RPMI8226 (cell line): Measurements from ENCODE around the gene CACNA2D1.
A peak's percentile ranks its signal among the peaks of the same experiment; 100 is the strongest.
"Not testable (repeated sequence)": the region's sequence is repeated elsewhere in the genome, so short reads cannot be mapped to it uniquely, and the experiment has no call there.

Experiments used
- DNase-seq: peaks from one replicate; pipeline ENCODE4 v3.0.0-alpha.2; 2015

Gene CACNA2D1

DNA sequence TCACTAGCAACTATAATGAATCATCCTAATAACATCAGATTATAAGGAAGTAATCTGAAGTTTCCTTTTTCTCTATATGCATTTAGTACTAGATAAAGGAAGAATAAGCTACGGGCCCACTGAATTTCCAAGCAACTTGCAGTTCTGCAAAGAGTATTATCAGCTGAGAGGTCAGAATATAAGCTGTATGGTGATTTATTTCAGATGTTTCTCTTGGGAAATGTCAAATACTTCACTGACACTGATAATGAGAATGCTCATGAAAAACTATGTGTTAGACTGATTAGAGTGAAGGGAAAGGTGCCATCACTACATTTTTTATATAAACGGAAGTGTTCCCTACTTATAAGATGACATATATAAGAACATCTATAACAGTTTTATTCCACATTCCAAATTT is 422.5 kb downstream of the CACNA2D1 start:
- no peak for DNase-seq

DNA sequence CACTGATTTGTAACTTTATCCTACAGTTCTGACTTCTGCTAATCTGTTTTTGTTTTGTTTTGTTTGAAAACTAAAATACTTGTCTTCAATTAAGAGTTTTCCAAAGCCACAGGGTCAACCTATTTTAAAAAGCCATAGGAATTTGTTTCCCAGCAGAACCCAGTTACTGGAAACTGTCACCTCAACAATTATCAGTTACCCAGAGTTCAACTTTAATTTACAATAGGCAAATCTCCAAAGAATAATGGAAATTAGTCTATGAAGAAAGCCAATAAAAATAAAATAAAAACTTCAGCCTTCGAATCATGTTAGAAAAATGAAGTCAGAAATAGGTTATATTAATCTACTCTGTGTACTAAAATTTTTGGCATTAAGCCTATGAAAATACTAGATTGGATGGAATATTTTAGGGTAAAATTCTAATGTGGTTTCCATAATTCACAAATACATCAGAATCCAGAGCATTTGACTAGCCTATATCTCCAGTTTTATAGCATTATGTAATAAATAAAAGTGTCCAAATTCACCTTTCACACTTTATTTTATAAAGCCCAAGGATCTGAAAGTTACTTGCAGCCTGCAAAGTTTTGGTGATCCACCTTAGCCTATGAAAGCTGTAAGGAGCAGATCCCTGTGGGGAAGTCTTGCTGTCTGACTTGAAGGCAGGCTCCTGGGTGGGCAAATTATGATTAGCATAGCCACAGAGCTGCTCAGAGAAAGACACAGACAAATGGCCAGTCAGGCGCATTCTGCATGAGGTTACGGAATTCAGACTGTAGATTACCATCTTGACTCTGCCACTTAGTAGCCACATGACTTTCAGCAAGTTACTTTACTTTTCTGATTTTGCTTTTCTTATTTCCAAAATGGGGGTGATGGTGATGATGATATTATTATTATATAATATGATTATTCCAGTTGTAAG is 423.8 kb downstream of the CACNA2D1 start:
- DNase-seq = no peak

DNA sequence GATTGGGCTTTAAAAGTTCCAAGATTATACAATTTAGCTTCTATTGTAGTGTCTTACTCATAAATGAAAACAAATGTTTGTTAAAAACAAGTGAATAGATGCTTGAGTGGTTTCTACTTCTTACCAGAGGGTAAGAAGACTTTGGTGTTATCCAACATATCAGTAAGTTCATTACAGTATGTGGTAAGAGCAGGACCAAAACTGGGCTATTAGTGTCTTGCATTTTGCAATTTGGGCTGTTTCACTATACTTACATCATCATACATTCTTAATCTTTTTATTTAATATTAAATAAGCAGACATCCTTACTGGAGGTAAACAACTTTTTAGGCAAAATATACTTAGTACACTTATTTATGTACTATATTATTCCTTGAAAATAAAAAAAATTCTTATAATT is 425.4 kb downstream of the CACNA2D1 start:
- no peak for DNase-seq

DNA sequence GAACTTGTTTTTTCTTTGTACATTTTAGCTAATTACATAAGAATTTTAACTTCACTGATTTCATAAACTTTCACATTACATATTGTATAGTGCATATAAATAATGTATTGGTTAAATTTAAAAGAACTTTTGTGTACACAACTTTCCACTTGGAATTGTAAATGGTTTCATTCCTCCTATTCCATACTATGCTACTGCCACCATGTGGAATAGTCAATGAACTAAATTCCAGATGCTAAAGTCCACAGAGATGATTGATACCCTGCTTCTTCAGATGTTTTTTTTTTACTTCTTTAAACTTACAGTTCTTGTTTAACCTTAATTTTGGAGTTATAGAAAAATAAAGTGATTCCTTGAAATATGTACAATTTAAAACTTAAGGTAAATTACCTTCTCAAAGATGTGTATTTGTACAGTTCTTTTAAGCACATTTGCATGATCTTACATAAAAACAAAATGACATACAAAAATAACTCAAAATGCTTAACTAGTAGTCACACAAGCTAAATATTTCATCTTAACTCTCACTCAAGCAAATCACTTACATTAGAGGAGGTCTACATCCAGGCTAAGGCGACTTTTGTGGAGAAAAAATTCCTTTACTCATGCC is 426.1 kb downstream of the CACNA2D1 start:
- DNase-seq = peak; percentile 27

DNA sequence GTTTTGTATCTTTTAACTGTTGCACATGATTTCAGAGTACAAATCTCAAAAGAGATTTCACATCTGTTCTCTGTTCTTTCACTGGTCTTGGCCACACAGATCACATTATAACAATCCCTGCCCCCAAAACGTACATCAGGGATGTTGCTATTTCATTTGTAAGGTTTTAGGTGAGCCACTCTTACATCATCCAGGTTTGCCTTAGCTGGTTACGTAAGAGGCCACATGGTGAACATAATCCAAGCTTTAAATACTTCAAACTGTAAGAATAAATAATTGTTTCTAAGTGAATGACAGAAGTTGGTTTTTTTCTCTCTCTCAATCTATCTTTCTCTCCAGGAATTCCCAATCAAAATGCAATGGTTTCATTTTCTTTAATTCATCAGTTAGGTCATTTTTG is 427.8 kb downstream of the CACNA2D1 start:
- DNase-seq = no peak

DNA sequence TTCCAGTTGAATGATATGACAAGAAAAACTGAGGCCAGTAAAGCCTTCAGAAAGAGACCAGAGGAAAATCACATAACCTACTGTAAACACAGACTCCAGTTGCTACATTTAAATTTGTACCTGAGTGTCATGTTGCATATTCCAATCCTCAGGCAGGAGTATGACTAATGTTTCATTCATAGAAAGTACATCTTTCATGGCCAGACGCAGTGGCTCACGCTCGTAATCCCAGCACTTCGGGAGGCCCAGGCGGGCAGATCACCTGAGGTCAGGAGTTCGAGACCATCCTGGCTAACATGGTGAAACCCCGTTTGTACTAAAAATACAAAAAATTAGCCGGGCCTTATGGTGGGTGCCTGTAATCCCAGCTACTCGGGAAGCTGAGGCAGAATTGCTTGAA is 429.0 kb downstream of the CACNA2D1 start:
- DNase-seq = not testable (repeated sequence)

DNA sequence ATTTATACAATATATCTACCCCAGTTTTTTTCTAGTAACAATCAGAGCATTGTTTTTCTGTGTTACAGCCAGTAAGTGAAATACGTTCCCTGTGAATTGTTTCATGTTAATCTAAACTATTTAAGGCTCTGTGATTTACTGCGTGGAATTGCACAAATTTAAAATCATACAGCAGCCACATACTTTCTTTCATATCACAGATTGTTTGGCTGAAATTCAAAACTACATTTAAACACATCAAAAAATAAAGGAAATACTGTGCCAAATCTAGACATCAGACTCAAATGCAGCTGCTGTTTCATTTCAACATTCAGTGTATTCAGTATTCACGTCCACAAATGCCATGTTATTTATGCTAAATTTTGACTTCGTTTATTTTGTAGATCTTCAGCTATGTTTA is 431.1 kb downstream of the CACNA2D1 start:
- DNase-seq = no peak

DNA sequence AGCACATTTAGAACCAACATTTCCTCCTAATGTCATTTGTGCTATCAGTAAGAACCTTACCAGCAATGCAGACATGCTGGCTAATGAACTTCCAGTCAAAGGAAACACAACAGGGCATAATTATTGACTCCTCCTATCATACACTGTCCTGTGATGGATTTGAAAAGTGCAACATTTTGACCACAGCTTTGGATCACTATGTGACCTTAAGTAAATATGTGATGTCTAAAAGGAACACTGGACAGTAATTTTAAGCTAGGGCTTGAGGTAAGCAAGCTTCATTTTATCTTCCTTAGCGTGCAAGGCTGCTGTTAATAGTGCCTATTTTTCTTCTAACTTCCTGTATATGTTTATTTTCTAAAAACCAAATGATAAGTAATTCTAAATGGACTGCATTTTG is 433.2 kb downstream of the CACNA2D1 start:
- no peak for DNase-seq

DNA sequence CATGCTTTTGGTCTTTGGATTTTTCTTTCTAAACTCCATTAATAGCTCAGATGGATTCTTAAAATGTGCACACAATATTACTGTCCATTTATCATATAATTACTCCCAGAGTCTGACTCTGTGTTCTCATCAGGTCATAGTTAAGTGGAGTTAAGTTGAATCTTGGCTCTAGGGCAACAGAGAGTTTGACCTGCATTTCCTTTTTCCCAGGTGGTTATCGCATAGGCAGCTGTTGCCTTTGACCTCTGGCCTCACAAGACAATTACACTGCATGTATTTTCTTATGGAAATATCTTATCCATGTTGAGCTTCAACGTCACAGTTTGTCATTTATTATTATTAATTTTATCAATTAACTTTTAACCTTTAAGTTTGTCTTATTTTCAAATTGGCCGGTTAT is 436.3 kb downstream of the CACNA2D1 start:
- no peak for DNase-seq

DNA sequence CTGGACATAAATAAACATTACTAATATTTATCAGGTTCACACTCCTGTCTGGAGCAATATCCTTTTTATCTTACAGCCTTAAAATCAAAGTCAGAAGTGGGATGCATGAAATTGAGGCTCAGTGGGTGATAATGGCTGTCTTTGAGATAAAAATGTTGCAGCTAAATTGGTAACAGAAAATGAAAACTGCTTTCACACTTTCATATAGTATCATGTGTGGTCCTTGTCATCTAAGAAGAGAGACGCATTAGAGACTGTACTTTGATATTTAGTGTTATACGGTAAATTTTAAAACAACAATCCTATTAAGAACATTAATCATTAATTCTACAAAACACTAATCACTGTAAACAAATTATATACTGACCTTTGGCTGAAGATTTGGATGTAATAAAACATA is 438.5 kb downstream of the CACNA2D1 start:
- DNase-seq = no peak

DNA sequence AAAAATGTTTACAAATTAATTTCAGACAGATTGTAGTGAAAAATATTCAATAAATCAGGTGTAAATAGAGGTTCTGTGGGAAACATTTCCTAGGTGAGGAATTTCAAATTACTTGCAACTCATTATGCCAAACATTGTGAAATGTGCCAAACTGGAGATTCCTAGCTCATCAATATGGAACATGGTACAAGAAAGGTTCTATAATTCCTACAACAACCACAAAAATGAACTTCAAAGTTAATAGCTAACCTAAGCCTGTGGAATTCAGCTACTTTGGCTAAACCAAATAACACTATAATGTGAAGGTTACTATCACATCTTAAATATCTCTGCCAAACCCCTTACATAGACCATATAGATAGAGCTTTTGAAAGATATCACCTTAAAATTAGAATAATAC is 450.4 kb downstream of the CACNA2D1 start:
- no peak for DNase-seq

DNA sequence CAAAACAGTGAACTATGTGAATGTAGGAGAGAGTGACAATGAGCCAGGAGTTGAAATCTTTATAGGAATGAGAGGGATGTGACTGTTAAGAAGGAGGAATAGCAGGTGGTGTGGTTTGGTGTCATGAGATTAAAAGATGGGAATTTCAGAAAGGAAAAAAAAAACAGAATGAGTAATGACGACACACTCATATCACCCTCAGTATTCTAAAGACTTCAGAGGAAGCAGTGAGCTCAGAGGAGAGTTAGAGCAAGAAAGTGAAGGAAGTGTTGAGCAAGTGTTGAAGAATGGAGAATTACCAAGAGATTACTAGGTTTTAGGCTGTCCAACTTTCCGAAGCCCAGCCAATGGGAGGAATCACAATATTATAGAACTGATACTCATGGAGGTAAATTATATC is 453.2 kb downstream of the CACNA2D1 start:
- DNase-seq = no peak

DNA sequence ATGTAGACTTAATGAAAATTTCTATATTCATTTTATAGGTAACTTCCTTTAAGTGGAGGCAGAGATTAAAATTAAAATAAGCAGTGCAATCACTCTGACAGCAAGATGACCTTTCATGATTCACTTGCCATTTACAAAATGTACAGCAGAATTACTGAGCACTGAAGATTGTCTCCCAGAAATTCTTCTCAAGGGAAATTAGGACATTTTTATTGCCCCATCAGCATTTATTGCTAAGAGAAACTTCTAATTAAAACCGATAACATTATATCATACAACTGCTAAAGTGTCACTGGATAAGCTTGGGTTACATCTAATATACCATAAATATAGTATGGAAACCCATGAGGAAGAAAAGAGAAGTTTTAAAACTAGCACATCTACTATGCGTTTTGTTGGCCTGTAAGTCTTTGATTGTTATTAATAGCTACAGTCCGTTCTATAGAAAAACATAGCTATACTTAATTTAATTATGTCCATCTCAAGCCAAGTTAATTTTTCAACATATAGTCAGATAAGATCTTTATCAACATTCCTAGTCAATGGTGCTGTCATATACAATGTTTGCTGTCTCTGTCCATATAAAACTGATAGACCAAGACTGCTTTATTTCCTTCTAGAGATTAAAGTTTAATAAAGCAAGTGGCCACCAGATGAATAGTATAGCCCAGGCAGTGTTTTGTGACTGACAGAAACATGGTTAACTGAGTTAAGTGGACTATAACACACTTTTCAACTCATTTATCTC is 456.7 kb downstream of the CACNA2D1 start:
- DNase-seq = no peak

DNA sequence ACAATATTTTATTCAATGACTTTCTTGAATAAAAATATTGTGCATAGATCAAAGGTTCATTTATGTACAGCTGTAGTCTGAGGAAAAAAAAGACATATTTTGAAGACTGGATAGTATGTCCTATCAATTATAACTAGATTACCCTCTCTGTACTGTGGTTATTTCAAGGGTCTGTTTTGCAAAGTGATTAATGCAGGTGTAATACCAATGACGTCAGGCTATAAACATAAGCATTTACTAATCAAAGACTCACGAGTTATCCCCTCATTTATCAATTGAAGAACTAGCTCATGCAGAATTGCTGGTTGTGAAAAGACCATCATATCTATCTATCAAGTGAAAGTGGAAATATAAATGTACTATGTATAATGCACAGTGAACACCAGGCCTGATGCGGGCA is 460.2 kb downstream of the CACNA2D1 start:
- DNase-seq = no peak

DNA sequence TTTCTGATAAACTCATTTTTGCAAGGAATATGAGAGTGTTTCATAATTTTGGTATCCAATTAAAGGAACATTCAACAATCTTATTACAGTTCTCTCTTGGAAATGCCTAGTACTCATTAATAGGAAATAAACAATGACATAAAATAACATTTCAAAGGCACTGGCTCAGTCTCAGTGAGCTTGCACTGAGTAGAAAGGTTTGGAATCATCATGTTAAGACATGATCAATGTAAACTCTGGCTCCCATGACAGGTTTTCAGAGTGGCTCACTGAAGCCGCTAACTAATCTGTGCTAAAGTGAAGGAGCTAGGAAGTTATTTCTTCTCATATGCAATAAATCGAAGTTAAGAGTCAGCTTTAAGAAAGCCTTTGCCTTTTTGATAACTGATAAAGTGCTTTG is 470.5 kb downstream of the CACNA2D1 start:
- no peak for DNase-seq

DNA sequence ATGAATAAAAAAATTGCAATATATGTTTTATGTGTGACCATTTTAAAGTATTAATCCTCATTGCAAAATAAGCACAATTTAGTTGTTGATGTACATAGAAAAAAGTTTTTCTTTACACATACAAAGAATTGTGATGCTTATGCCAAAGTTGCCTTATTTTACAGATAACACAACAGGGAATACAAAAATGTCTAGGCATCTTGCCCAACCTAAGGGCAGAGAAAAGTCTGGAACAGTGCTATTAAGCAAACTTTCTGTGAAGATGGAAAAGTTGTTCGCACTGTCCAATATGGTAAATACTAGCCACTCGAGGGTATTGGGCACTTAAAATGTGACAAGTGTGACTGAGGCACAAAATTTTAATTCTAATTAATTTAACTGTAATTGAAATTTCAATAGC is 483.6 kb downstream of the CACNA2D1 start:
- no peak for DNase-seq

DNA sequence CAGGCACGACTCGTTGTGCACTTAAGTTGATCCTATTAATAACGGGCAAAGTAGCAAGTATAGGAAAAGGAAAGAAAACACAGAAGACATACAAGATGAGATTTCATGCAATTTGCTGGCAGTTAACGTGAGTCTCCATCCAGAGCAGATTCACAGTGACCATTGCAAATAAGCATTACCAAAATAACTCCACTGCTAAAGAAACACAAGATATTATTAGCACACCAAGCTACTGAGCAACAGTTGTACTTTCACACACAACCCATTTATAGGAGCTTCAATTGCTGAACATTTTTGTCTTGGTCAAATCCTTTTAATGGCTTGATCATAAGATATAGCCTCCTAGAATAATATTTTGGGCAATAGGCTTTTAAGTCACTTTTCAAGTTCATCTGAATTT is 486.1 kb downstream of the CACNA2D1 start:
- no peak for DNase-seq

DNA sequence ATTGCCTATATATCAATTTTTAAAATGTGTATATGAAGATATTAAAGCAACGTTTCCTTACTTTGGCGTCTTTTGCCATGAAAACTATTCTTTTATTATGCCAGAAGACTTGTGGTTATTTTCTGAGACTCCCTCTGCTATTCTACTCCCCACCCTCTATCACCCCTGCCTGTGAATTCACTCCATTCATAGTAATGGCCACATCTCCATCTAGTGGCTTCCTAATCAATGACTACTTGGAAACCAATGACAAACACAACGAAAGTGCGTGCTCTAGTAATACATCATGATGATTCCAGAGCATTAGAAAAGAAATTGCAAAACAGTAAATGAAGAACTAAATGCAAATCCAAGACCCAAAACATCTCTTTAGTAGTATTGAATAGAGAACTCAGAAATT is 487.1 kb downstream of the CACNA2D1 start:
- peak; percentile 74 for DNase-seq

DNA sequence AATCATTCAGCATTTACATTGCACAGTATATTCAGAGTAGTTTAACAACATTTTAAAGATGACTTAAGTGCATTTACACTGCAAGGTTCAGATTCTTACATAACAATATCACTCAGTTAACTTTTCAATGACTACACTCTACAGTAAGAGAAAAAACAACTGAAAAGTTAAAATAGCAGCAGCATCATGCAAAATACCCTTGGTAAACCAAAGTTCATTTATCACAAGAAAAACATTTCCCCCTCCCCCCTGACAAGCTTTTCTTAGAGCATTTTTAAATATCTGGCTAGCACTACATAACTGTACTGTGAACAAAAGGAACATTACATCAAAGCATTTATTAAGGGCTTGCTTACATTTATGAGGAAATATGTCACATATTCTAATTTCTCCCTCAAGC is 494.3 kb downstream of the CACNA2D1 start:
- DNase-seq = no peak

DNA sequence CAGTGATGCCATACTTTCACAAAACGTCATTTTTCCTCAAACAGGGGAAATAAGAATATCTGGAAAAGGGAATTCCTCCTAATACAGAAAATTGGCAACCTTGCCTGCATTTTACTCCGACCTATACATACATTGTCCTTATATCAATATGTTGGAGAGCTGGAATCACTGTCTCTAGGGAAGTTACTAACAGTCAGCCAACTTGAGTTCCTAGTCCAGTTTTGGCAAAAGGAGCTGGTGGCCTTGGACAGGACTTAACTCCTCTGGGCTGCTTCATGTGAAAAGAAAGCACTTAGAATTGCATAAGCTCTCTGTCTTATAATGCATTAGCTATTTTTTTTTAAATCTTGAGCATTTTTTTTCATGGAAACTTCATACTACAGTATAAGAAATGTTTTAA is 499.5 kb downstream of the CACNA2D1 start:
- no peak for DNase-seq

DNA sequence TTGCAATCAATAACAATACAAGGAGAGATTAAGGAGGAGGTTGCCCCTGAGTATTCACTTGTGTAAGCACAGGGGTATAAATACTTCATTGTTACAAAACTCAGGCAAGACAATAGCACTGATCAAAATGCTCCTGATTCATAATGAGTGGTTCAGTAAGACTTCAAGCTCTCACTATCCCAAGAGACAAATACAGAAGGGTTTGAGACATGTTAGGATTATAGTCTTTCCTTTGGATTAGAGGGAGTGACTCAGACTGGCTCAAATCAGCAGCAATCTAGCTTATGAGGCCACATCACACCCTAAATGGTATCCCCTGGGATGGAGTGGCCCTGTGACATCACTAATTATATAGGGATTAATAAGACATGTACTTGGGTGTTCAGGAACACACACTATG is 506.5 kb downstream of the CACNA2D1 start:
- no peak for DNase-seq

DNA sequence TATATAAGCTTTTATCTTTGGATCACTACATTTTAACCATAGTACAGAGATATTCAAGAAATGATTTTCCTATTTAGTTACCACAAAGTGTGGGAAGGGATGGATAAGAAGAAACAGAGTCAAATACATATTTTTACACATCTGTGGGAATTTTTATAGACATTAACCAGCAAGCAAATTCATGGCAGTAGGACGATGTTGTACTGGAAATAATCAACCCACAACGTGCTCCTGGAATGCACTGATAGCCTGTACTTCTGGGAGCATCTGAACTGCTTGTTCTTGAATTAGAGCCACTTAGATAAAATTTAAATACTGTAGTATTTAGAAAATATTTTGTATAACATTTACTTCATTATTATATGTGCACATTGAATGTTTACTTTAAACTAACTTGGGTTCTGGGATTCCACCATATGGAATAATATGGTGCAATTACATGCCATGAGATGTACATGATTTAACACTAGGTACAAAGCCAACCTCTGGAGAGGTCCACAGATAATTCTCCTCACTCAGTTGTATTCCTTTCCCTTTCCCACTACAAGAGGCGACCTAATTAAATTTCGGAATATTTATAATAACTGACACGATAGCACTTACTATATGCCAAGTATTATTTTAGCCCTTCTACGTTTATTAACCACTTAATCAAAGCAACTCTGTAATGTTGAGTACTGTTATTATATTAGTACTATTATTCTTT is 508.8 kb downstream of the CACNA2D1 start:
- DNase-seq = no peak

DNA sequence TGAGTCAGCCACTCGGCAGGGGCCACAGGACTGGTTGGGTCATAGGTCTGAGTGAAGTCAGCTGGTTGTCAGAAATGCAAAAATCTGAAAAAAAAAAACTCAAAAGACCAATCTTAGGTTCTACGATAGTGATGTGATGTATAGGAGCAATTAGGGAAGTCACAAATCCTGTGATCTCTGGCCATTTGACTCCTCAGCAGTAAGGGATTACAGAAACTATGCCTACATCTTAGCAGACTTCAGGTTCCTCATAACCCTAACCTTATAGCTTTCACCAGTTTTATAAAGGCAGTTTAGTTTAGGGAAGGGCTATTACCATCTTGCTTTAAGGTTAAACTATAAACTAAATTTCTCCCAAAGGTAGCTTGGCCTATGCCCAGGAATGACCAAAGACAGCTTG is 510.6 kb downstream of the CACNA2D1 start:
- no peak for DNase-seq
